ENCODE data around the gene LRPPRC.

DNA sequence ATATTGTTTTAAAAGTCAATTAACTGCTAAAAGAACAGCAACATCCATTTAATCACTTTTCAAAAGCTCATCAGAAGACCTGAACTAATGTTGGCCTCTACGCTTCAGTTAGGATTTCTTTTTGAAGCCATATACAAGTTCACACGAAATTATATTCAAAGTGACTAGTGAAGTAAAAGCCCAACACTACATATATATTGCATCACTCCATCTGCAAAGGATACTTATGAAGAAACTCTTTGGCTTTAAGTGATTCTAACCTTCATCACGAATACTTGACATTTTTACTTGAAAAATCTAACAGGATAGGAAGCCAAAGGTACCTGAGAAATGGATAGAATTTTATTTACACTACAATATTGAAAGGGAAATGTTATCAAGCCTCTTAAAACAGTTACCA is 50.4 kb downstream of the LRPPRC start:
- TF ChIP-seq GATA2 (IDR thresholded peaks at IDR 0.05; ENCODE audit: low read depth, low read length) = no peak
- no peak for TF ChIP-seq GATA3 (IDR thresholded peaks at IDR 0.05; ENCODE audit: low read depth, low read length)

All from SH-SY5Y (cell line).